ENCODE results near the gene ZNG1F.
"Not testable (repeated sequence)": the region's sequence is repeated elsewhere in the genome, so short reads cannot be mapped to it uniquely, and the experiment has no call there.

ZNG1F gene

GRCh38 chr9:41124250-41125108 is 64.6 kb downstream of the ZNG1F start:
- not testable (repeated sequence) for H3K27me3 ChIP-seq (ENCODE audit: insufficient read depth, poor library complexity, severe bottlenecking); H3K9me3 ChIP-seq (ENCODE audit: severe bottlenecking); H3K4me3 ChIP-seq (ENCODE audit: severe bottlenecking); H3K27ac ChIP-seq (ENCODE audit: poor library complexity, severe bottlenecking); DNase-seq (ENCODE audit: low spot score); ATAC-seq (ENCODE audit: low read depth); H3K4me1 ChIP-seq (ENCODE audit: insufficient read depth, poor library complexity, severe bottlenecking); H3K36me3 ChIP-seq (ENCODE audit: low read depth)

- ATAC-seq (ENCODE audit: low read depth): not testable (repeated sequence)
Observed at GRCh38 chr9:41123812-41124211, 65.3 kb downstream of the ZNG1F start.

GRCh38 chr9:41123396-41123795 is 65.7 kb downstream of the ZNG1F start:
- ATAC-seq (ENCODE audit: low read depth); DNase-seq (ENCODE audit: low spot score): not testable (repeated sequence)

More at GRCh38 chr9:41123812-41124211, 65.3 kb downstream of the ZNG1F start:
- H3K27ac ChIP-seq (ENCODE audit: poor library complexity, severe bottlenecking); H3K9me3 ChIP-seq (ENCODE audit: severe bottlenecking); H3K4me3 ChIP-seq (ENCODE audit: severe bottlenecking); DNase-seq (ENCODE audit: low spot score); H3K27me3 ChIP-seq (ENCODE audit: insufficient read depth, poor library complexity, severe bottlenecking); H3K4me1 ChIP-seq (ENCODE audit: insufficient read depth, poor library complexity, severe bottlenecking); H3K36me3 ChIP-seq (ENCODE audit: low read depth): not testable (repeated sequence)

GRCh38 chr9:41120696-41121095 is 68.4 kb downstream of the ZNG1F start:
- not testable (repeated sequence) for H3K27me3 ChIP-seq (ENCODE audit: insufficient read depth, poor library complexity, severe bottlenecking); ATAC-seq (ENCODE audit: low read depth); H3K27ac ChIP-seq (ENCODE audit: poor library complexity, severe bottlenecking); H3K4me1 ChIP-seq (ENCODE audit: insufficient read depth, poor library complexity, severe bottlenecking); DNase-seq (ENCODE audit: low spot score); H3K4me3 ChIP-seq (ENCODE audit: severe bottlenecking); H3K36me3 ChIP-seq (ENCODE audit: low read depth); H3K9me3 ChIP-seq (ENCODE audit: severe bottlenecking)

More at GRCh38 chr9:41123396-41123795, 65.7 kb downstream of the ZNG1F start:
- H3K36me3 ChIP-seq (ENCODE audit: low read depth); H3K4me3 ChIP-seq (ENCODE audit: severe bottlenecking); H3K9me3 ChIP-seq (ENCODE audit: severe bottlenecking); H3K4me1 ChIP-seq (ENCODE audit: insufficient read depth, poor library complexity, severe bottlenecking); H3K27ac ChIP-seq (ENCODE audit: poor library complexity, severe bottlenecking); H3K27me3 ChIP-seq (ENCODE audit: insufficient read depth, poor library complexity, severe bottlenecking): not testable (repeated sequence)

- DNase-seq (ENCODE audit: low spot score); H3K4me1 ChIP-seq (ENCODE audit: insufficient read depth, poor library complexity, severe bottlenecking); H3K27ac ChIP-seq (ENCODE audit: poor library complexity, severe bottlenecking); H3K27me3 ChIP-seq (ENCODE audit: insufficient read depth, poor library complexity, severe bottlenecking); H3K36me3 ChIP-seq (ENCODE audit: low read depth); H3K4me3 ChIP-seq (ENCODE audit: severe bottlenecking); H3K9me3 ChIP-seq (ENCODE audit: severe bottlenecking): not testable (repeated sequence)
- ATAC-seq (ENCODE audit: low read depth): peak; percentile 62
Observed at GRCh38 chr9:41119719-41120118, 69.4 kb downstream of the ZNG1F start.

- H3K27ac ChIP-seq (ENCODE audit: poor library complexity, severe bottlenecking); H3K4me3 ChIP-seq (ENCODE audit: severe bottlenecking); H3K9me3 ChIP-seq (ENCODE audit: severe bottlenecking); DNase-seq (ENCODE audit: low spot score); H3K36me3 ChIP-seq (ENCODE audit: low read depth); H3K27me3 ChIP-seq (ENCODE audit: insufficient read depth, poor library complexity, severe bottlenecking); H3K4me1 ChIP-seq (ENCODE audit: insufficient read depth, poor library complexity, severe bottlenecking): not testable (repeated sequence)
- peak; percentile 59 for ATAC-seq (ENCODE audit: low read depth)
Observed at GRCh38 chr9:41119311-41119710, 69.8 kb downstream of the ZNG1F start.

GRCh38 chr9:41113348-41113747 is 75.8 kb downstream of the ZNG1F start:
- H3K27ac ChIP-seq (ENCODE audit: poor library complexity, severe bottlenecking); H3K27me3 ChIP-seq (ENCODE audit: insufficient read depth, poor library complexity, severe bottlenecking); ATAC-seq (ENCODE audit: low read depth); H3K9me3 ChIP-seq (ENCODE audit: severe bottlenecking); H3K4me1 ChIP-seq (ENCODE audit: insufficient read depth, poor library complexity, severe bottlenecking); H3K36me3 ChIP-seq (ENCODE audit: low read depth); H3K4me3 ChIP-seq (ENCODE audit: severe bottlenecking); DNase-seq (ENCODE audit: low spot score): not testable (repeated sequence)

GRCh38 chr9:41111414-41111813 is 77.7 kb downstream of the ZNG1F start:
- not testable (repeated sequence) for H3K36me3 ChIP-seq (ENCODE audit: low read depth); H3K4me3 ChIP-seq (ENCODE audit: severe bottlenecking); H3K9me3 ChIP-seq (ENCODE audit: severe bottlenecking); H3K4me1 ChIP-seq (ENCODE audit: insufficient read depth, poor library complexity, severe bottlenecking); ATAC-seq (ENCODE audit: low read depth); H3K27me3 ChIP-seq (ENCODE audit: insufficient read depth, poor library complexity, severe bottlenecking); H3K27ac ChIP-seq (ENCODE audit: poor library complexity, severe bottlenecking); DNase-seq (ENCODE audit: low spot score)

- DNase-seq (ENCODE audit: low spot score); H3K27me3 ChIP-seq (ENCODE audit: insufficient read depth, poor library complexity, severe bottlenecking): not testable (repeated sequence)
Observed at GRCh38 chr9:41110913-41111312, 78.2 kb downstream of the ZNG1F start.

GRCh38 chr9:41109253-41109652 is 79.9 kb downstream of the ZNG1F start:
- not testable (repeated sequence) for H3K4me1 ChIP-seq (ENCODE audit: insufficient read depth, poor library complexity, severe bottlenecking); H3K36me3 ChIP-seq (ENCODE audit: low read depth); H3K4me3 ChIP-seq (ENCODE audit: severe bottlenecking); H3K27me3 ChIP-seq (ENCODE audit: insufficient read depth, poor library complexity, severe bottlenecking); H3K27ac ChIP-seq (ENCODE audit: poor library complexity, severe bottlenecking); H3K9me3 ChIP-seq (ENCODE audit: severe bottlenecking); DNase-seq (ENCODE audit: low spot score)
- ATAC-seq (ENCODE audit: low read depth): 0 out of 3 replicates have a peak, but pooled peaks have one; percentile 31

More at GRCh38 chr9:41110913-41111312, 78.2 kb downstream of the ZNG1F start:
- H3K36me3 ChIP-seq (ENCODE audit: low read depth); H3K4me1 ChIP-seq (ENCODE audit: insufficient read depth, poor library complexity, severe bottlenecking); H3K27ac ChIP-seq (ENCODE audit: poor library complexity, severe bottlenecking); H3K9me3 ChIP-seq (ENCODE audit: severe bottlenecking); ATAC-seq (ENCODE audit: low read depth); H3K4me3 ChIP-seq (ENCODE audit: severe bottlenecking): not testable (repeated sequence)

GRCh38 chr9:41108816-41109215 is 80.3 kb downstream of the ZNG1F start:
- not testable (repeated sequence) for H3K36me3 ChIP-seq (ENCODE audit: low read depth); ATAC-seq (ENCODE audit: low read depth); H3K27me3 ChIP-seq (ENCODE audit: insufficient read depth, poor library complexity, severe bottlenecking)

More at GRCh38 chr9:41108816-41109215, 80.3 kb downstream of the ZNG1F start:
- not testable (repeated sequence) for DNase-seq (ENCODE audit: low spot score); H3K27ac ChIP-seq (ENCODE audit: poor library complexity, severe bottlenecking); H3K4me1 ChIP-seq (ENCODE audit: insufficient read depth, poor library complexity, severe bottlenecking); H3K9me3 ChIP-seq (ENCODE audit: severe bottlenecking); H3K4me3 ChIP-seq (ENCODE audit: severe bottlenecking)

Measured in RWPE2 (cell line).